Activated naive CD8-positive, alpha-beta T cell treated with anti-CD3 and anti-CD28 coated beads, Interleukin-2, amount 10 ng/mL, durations not matched to agents 7 days and 5 days (primary cell): ENCODE data around the gene THADA. TPM values are rescaled to one million over a fixed set of nuclear protein-coding genes. Genes with fewer than 3 reads are reported as not detected.

ENCODE experiments used
- ATAC-seq: fragments of 150-1000 bp; cut with Tn5 transposase; one replicate; pipeline ENCODE4 v1.10.0; 2021; ENCODE audit warnings: low read depth, moderate library complexity
- POLR2A ChIA-PET: fragments of 350-600 bp; sonication (Branson Sonifier 250); formaldehyde crosslinking; loops from one replicate; lab custom pipeline; 2021; ENCODE audit warnings: antibody characterized with exemption; lab: Charles Lee
- DNase-seq: peaks from one replicate; pipeline ENCODE4 v3.0.0; 2021
- H3K27ac Mint-ChIP-seq: one replicate; pipeline ENCODE4 v1.8.0; 2022; ENCODE audit warnings: mild to moderate bottlenecking, mixed read lengths
- H3K27me3 Mint-ChIP-seq: one replicate; pipeline ENCODE4 v1.8.0; 2022; ENCODE audit warnings: mild to moderate bottlenecking, moderate library complexity, mixed read lengths
- H3K36me3 Mint-ChIP-seq: one replicate; pipeline ENCODE4 v1.8.0; 2021; ENCODE audit warnings: mild to moderate bottlenecking, mixed read lengths
- H3K4me1 Mint-ChIP-seq: one replicate; pipeline ENCODE4 v1.8.0; 2021; ENCODE audit warnings: mixed read lengths
- H3K4me3 Mint-ChIP-seq: one replicate; pipeline ENCODE4 v1.8.0; 2022; ENCODE audit warnings: mild to moderate bottlenecking, moderate library complexity, mixed read lengths
- H3K9me3 Mint-ChIP-seq: one replicate; pipeline ENCODE4 v1.8.0; 2021; ENCODE audit warnings: mixed read lengths
- total RNA-seq, 2 experiments: library from RNA; stranded (reverse); gene quantifications; one replicate each; pipeline ENCODE4 v1.2.3, GENCODE V29; 2021

THADA gene
- total RNA-seq, 2 experiments from 2014 or later, result 30.5 to 30.8 TPM

DNA sequence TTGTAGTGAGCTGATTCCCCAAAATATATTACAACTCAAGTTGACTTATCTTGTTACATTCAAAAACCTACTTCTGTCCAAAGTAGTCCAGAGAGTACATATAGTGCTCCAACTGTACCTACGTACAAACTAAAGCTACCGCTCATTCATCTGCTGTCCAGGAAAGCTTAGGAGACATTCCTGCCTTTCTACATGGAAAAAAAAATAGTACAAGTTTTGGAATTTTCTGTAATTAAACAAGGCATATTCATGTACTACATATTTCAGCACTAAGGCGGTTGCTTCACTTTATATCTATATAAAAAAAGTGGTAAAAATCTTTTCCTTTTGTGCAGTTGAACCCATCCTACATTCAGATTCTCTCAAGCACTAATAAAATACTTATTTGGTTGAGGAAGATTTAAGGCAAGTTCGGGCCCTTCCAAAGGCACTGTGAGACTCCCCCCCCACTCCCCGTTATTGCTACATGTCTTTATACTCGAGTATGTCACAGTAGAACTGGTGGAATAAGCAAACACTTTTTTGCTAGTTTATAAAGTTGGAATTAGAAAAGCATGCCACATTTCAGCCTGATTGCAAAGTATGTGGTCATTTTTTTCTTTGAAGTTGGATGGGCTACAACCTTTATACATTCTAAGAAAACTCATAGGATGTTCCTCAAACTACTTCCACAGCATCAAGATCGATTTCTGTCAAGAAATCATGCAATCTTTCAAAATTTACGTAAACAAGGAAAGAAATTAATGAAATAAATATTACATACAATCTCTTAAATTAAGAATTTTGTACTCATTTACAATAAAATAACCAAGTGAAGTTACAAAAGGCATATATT lies 373.1 kb downstream of the THADA start:
- Mint-ChIP-seq H3K4me1 (peaks cover 33% of the 10 kb centered on the region), H3K4me3 (peak overlapping the region; percentile 95), H3K9me3 (no peaks in the 10 kb centered on the region), H3K36me3 (peaks cover 45% of the 10 kb centered on the region), H3K27me3 (no peaks in the 10 kb centered on the region), H3K27ac (peak overlapping the region; percentile 99)
- ATAC-seq (no peak), DNase-seq (no peak)
- POLR2A ChIA-PET, result interaction anchor here (4.3 to 17.2 kb wide), 6 partner anchors 20 to 89 kb away, joined by 33 to 1375 read pairs (median 146); no protein-coding TSS in a partner anchor

DNA sequence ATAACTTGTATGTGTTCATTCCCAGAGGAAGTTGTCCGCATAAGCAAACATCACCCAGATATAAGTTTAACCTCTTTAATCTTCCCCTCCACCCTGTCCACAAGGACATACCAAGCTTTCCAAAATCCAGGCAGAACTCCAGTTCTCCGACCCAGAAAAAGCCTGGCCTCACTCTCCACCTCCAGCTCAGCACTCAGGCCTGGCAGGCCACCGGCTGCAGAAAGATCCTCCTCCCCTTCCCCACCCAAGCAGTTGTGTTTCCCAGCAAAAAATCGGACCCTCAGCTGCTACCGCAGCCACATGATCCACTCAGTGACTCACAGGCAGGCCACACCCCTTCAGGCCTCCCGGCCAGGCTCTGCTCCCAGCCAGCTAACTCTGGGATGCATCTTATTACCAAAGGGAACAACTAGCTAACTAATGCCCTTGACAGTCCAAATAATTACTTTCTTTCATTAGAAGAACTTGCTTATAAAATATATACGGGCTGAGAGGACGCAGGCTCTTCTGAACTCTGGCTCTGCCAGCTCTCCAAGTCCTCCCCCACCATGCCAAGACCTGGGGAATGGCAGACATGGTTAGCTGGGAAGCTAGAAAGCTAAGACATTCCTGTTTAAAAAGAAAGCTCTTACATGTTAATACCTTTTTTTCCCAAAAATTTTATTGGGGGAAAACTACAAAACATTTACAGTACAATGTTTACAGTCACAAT lies 373.9 kb downstream of the THADA start:
- H3K4me1 Mint-ChIP-seq, result peaks cover 36% of the 10 kb centered on the region

DNA sequence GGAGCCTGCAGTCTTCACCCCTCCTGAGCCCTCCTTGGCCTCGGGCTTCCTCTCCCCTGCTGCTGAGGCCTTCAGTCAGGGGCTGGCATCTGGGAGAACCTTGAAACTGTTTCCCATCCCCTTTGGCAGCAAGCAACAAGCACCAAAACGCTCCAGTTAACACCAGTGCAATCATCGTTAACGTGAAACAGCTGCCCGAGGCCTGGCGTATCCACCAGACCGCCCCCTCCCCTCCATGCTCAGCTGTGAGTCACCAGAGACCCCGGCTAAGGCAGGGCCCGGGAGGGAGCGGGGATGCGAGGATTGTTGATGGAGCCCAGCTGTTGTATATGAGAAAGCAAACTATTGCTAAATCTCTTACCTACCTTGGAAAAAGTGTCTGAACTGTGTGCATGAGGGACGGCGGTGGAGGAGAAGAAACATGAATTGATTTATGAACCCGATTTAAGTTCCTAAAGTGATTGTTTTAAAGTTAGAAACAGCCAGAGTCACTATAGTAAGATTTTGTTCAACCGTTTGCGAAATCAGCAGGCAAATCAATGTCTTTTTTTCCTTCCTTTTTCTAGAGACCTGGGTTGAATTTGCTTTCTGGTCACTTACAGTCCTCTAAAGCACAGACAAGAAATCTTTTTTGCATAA lies 374.6 kb downstream of the THADA start:
- peak overlapping the region; percentile 99 for H3K27ac Mint-ChIP-seq
- no peaks in the 10 kb centered on the region for H3K27me3 Mint-ChIP-seq
- peaks cover 36% of the 10 kb centered on the region for H3K4me1 Mint-ChIP-seq
- DNase-seq (peak; percentile 57), ATAC-seq (no peak)
- peaks cover 47% of the 10 kb centered on the region for H3K36me3 Mint-ChIP-seq
- POLR2A ChIA-PET, result interaction anchor here (0.9 to 17.2 kb wide), 8 partner anchors 7 to 88 kb away, joined by 4 to 1375 read pairs (median 60); partner anchors contain the start of gene ZFP36L2
- no peaks in the 10 kb centered on the region for H3K9me3 Mint-ChIP-seq
- H3K4me3 Mint-ChIP-seq, result peak overlapping the region; percentile 95

More for the DNA sequence above, 373.9 kb downstream of the THADA start:
- Mint-ChIP-seq H3K4me3 (peak overlapping the region; percentile 95), H3K27me3 (no peaks in the 10 kb centered on the region), H3K27ac (peak overlapping the region; percentile 99), H3K36me3 (peaks cover 47% of the 10 kb centered on the region), H3K9me3 (no peaks in the 10 kb centered on the region)
- DNase-seq (peak; percentile 76), ATAC-seq (no peak)
- POLR2A ChIA-PET, result interaction anchor here (0.9 to 17.2 kb wide), 8 partner anchors 6 to 88 kb away, joined by 4 to 1375 read pairs (median 60); partner anchors contain the start of gene ZFP36L2

DNA sequence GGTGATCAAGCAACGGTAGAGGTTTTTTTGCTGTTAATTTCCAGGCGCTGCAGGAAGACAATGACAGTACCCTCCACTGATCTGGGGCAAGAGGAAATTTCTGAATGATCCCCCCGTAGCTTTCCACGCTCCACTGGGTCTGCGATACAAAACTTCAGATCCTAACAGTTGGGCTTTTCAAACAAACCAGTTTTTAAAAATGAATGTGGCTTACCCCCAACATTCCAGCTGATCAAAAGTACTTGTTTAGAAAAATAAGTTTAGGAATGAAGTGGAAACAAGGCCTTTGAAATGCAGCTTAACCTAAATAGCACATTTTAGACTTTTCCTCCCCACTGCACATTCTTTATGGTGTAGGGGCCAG lies 375.1 kb downstream of the THADA start:
- Mint-ChIP-seq H3K4me1 (peaks cover 36% of the 10 kb centered on the region), H3K4me3 (peak overlapping the region; percentile 95), H3K9me3 (no peaks in the 10 kb centered on the region), H3K27ac (peak overlapping the region; percentile 99), H3K36me3 (peaks cover 47% of the 10 kb centered on the region), H3K27me3 (no peaks in the 10 kb centered on the region)
- ATAC-seq (no peak), DNase-seq (no peak)
- POLR2A ChIA-PET, result interaction anchor here (1.0 to 17.2 kb wide), 8 partner anchors 7 to 246 kb away, joined by 3 to 1375 read pairs (median 60); partner anchors contain the start of gene ZFP36L2

DNA sequence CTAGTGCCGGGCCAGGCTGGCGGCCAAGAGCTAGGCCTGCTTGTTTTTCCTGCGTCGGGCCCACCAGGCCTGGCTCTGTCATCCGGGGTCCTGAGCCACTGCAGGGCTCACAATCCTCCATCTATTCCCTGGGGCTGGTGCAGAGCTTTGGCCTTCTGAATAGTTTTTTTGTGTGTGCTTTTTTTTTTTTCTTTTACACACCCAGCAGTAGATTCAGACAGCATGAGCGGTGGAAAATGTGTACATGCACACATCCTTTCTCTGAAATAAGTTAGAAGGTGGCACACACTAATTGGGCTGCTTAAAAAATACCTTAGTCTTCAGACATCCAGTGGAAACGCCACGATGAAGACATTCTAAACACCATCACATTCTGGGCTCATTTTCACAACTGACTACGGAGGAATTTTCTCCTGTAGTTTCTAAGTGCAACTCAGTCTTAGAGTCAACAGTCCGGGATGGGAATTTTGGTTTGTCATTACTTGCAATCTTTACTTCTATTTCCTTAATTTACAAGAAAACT lies 375.5 kb downstream of the THADA start:
- peaks cover 36% of the 10 kb centered on the region for H3K4me1 Mint-ChIP-seq
- no peaks in the 10 kb centered on the region for H3K27me3 Mint-ChIP-seq
- POLR2A ChIA-PET, result interaction anchor here (0.6 to 17.2 kb wide), 10 partner anchors 8 to 245 kb away, joined by 3 to 1375 read pairs (median 44); partner anchors contain the start of gene ZFP36L2
- peak overlapping the region; percentile 95 for H3K4me3 Mint-ChIP-seq
- peak overlapping the region; percentile 99 for H3K27ac Mint-ChIP-seq
- DNase-seq (no peak), ATAC-seq (no peak)
- peaks cover 43% of the 10 kb centered on the region for H3K36me3 Mint-ChIP-seq
- H3K9me3 Mint-ChIP-seq, result no peaks in the 10 kb centered on the region

DNA sequence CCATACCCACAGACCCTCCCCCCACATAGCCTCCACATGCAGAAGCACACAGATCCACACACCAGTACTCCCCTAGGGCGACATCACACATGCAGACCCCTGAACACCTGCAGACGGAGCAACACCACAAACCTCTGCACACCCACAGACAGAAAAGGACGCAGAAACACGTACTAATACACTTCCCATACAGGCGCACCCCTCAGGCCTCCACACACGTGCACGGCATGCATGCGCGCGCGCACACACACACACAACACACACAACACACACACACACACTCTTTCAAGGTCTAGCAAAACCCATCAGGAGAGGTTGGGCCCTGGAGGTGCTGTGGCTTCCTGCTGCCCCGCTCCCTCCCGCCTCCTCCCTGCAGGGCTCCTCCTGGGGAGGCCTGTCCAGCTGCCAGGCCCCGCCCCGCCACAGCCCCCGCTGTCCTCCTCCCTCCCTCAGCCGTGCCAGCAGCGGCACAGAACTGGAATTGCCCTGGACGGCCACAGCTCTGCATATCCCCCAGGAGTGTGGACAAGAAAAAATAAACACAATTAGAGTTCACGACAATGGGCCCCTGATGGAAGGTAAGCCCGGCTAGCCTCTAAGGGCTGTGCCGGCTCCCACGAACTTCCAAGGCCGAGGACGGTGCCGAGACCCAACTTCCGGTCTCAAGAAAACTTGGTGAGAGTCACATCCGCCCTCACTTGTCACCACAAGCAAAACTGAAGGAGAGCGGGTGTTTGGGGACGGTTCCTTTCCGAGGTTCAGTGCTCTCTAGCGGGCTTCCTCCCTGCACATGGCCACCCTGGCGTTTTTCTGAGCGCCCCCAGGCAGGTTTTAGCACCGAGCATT lies 376.2 kb downstream of the THADA start:
- H3K9me3 Mint-ChIP-seq, result no peaks in the 10 kb centered on the region
- peaks cover 39% of the 10 kb centered on the region for H3K36me3 Mint-ChIP-seq
- DNase-seq (peak; percentile 89), ATAC-seq (peak; percentile 59)
- POLR2A ChIA-PET, result interaction anchor here (0.6 to 17.2 kb wide), 12 partner anchors 9 to 245 kb away, joined by 3 to 1375 read pairs (median 28); partner anchors contain the start of gene ZFP36L2
- peak overlapping the region; percentile 95 for H3K4me3 Mint-ChIP-seq
- H3K27me3 Mint-ChIP-seq, result no peaks in the 10 kb centered on the region
- H3K4me1 Mint-ChIP-seq, result peaks cover 36% of the 10 kb centered on the region
- H3K27ac Mint-ChIP-seq, result peak overlapping the region; percentile 99

DNA sequence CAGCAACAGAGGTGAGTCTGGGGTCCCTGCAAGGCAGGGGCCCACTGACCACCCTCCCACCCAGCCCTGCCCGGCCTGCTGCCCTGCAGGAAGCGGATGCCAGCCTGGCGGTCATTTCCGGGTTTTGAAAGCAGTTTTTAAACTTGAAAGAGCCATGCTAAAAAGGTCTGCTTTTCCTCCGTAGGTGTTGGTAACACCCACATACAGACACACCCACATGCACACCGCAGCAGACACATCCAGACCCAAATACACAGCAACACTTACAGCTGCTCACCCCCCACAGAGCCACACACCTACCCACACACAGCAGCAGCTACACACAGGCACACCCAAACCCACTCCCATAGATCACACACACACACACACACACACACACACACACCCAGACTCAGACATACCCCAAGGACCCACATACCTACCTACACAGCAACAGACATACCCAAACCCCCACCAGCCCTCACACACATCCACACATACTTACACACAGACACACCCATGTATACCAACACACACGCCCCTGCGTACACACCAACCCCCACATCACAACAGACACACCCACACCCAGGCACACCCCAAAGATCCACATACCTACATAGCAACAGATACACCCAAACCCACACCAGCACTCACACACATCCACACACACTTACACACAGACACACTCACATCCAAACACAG lies 377.0 kb downstream of the THADA start:
- peak; percentile 51 for ATAC-seq
- POLR2A ChIA-PET, result interaction anchor here (1.0 to 17.2 kb wide), 11 partner anchors 9 to 231 kb away, joined by 3 to 1375 read pairs (median 33); partner anchors contain the start of gene ZFP36L2
- H3K9me3 Mint-ChIP-seq, result no peaks in the 10 kb centered on the region
- peaks cover 35% of the 10 kb centered on the region for H3K4me1 Mint-ChIP-seq
- peak overlapping the region; percentile 99 for H3K27ac Mint-ChIP-seq
- H3K36me3 Mint-ChIP-seq, result peaks cover 34% of the 10 kb centered on the region
- DNase-seq, result peak; percentile 76
- H3K27me3 Mint-ChIP-seq, result no peaks in the 10 kb centered on the region
- peak overlapping the region; percentile 95 for H3K4me3 Mint-ChIP-seq

DNA sequence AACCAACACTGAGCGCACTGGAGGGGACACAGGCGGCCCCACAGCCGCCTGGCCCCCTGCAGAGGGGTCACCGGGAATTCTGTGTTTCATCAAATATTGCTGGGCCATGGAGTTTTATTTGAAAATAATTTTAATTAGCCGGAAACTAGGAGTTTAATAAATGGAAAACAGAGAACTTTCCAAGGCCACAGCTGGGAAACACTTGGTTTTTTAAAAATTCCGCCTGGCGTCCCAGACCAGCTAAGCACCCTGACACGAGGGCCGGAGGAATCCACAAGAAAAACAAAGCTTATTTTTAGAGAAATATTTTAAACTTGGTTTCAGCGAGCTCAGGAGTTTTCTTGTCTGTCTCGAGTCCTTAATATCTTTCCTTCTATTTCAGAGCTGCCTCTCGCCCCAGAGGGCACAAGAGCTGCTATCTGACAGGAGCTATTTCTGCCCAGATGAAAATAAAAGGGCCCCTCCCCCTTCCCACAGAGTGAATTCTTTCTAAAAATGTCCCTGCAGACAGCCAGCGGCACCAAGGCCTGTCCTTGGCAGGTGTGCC lies 377.6 kb downstream of the THADA start:
- H3K4me1 Mint-ChIP-seq, result peaks cover 35% of the 10 kb centered on the region
- POLR2A ChIA-PET, result interaction anchor here (1.0 to 17.2 kb wide), 10 partner anchors 9 to 85 kb away, joined by 3 to 1375 read pairs (median 44); partner anchors contain the start of gene ZFP36L2
- H3K36me3 Mint-ChIP-seq, result peaks cover 28% of the 10 kb centered on the region
- peak overlapping the region; percentile 99 for H3K27ac Mint-ChIP-seq
- H3K27me3 Mint-ChIP-seq, result no peaks in the 10 kb centered on the region
- DNase-seq (no peak), ATAC-seq (no peak)
- peak overlapping the region; percentile 95 for H3K4me3 Mint-ChIP-seq
- H3K9me3 Mint-ChIP-seq, result no peaks in the 10 kb centered on the region

DNA sequence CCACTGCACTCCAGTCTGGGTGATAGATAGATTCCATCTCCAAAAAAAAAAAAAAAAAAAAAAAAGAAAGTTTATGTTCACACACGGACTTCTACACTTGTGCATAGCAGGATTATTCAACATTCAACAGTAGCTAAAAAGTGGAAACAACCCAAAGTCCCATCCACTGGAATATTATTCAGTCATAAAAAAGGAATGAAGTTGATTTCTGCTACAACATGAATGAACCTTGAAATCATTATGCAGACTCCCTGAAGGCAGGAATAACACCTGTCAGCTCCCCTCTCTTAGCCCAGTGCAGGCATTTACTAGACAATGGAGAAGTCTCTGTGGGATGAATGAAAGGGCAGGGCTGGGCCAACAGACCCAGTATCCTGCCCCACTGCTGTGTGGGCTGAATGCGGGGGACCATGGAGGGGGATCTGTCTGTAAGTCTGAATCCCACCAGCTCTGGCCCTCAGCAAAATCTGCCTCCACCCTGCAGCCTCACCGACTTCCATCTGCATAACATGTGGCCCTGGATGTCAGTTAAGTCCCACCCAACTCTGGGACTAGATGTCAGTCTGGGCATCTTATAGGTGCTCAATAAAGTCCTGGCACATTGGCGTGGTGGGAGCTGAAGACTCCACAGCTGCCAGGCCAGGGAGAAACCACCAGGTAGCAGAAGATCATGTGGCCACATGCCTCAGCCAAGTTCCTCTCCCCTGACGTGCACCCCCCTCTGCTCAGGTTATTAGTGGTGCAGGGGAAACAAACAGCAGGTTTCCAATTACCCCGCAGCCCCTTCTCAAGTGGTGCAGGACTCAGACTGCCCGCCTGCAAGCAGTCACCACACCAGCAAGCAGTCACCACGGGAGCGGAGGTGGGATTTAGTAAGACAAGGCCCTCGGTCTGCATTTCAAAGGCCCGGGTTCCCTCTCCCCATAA lies 378.3 kb downstream of the THADA start:
- POLR2A ChIA-PET, result interaction anchor here (0.7 to 17.2 kb wide), 12 partner anchors 7 to 84 kb away, joined by 3 to 1375 read pairs (median 28); partner anchors contain the start of gene ZFP36L2
- DNase-seq (no peak), ATAC-seq (no peak)
- Mint-ChIP-seq H3K36me3 (peaks cover 26% of the 10 kb centered on the region), H3K27me3 (no peaks in the 10 kb centered on the region), H3K4me1 (peaks cover 38% of the 10 kb centered on the region), H3K4me3 (peak overlapping the region; percentile 95), H3K27ac (peak overlapping the region; percentile 99), H3K9me3 (no peaks in the 10 kb centered on the region)

DNA sequence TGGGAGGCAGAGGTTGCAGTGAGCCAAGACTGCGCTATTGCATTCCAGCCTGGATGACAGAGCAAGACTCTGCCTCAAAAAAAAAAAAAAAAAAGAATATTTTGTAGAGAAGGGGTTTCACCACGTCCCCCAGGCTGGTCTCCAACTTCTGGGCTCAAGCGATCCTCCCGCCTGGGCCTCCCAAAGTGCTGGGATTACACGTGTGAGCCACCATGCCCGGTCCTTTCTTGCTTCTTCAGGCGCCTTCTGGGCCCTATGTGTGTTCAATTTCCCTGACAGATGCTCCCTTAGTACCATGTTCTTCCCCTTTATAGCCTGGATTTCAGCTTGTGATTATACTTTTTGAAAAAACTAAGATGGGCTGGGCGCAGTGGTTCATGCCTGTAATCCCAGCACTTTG lies 379.2 kb downstream of the THADA start:
- no peak for ATAC-seq
- Mint-ChIP-seq H3K4me3 (no peak overlapping the region), H3K9me3 (no peaks in the 10 kb centered on the region), H3K36me3 (peaks cover 19% of the 10 kb centered on the region), H3K4me1 (peaks cover 40% of the 10 kb centered on the region), H3K27me3 (no peaks in the 10 kb centered on the region), H3K27ac (no peak overlapping the region)
- POLR2A ChIA-PET, result interaction anchor here (0.7 to 17.2 kb wide), 7 partner anchors 8 to 83 kb away, joined by 3 to 1375 read pairs (median 64); partner anchors contain the start of gene ZFP36L2
- no peak for DNase-seq
